HG02798 (cell line): ENCODE data around the gene ADAM19.

Experiments used
- ATAC-seq: cut with Tn5 transposase; IDR thresholded peaks from one replicate; pipeline ENCODE4 v1.9.1; 2021; ENCODE audit warnings: mild to moderate bottlenecking; ENCODE audit not compliant: unreplicated experiment, poor library complexity

The ADAM19 gene

DNA sequence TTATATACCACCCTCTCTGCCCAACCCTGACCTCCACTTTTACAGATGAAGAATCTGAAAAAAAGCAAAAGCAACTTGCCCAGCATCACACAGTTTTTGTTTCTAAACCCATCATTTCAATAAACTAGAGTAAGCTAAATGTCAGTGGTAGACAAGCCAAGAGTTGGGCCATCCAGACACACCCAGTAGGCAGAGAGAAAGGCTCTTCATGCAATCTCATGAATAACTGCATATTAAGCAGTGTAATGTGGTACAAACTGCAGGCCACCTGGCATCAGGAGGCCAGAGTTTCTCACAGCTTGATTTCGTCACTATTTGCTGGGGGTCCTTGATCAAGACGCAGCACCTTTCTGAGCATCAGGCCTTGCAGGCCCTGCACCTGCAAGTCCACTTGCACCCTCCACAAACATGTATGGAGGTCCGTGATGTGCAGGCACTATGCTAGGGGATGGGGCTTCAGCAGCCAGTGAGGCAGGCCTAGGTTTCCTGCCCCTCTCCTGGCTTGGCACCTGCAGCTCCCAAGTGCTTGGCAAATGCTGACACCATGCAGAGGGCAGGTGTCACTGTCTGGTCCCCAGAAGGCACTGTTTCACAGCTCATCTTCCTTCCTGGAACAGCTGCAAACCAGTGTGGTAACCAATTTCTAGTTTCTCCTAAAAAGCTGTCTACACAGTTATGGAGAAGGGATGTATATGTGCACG lies 29.8 kb downstream of the ADAM19 start:
- no peak for ATAC-seq

- ATAC-seq = no peak
Measured at GRCh38 chr5:157544623-157544989, 31.0 kb downstream of the ADAM19 start.

DNA sequence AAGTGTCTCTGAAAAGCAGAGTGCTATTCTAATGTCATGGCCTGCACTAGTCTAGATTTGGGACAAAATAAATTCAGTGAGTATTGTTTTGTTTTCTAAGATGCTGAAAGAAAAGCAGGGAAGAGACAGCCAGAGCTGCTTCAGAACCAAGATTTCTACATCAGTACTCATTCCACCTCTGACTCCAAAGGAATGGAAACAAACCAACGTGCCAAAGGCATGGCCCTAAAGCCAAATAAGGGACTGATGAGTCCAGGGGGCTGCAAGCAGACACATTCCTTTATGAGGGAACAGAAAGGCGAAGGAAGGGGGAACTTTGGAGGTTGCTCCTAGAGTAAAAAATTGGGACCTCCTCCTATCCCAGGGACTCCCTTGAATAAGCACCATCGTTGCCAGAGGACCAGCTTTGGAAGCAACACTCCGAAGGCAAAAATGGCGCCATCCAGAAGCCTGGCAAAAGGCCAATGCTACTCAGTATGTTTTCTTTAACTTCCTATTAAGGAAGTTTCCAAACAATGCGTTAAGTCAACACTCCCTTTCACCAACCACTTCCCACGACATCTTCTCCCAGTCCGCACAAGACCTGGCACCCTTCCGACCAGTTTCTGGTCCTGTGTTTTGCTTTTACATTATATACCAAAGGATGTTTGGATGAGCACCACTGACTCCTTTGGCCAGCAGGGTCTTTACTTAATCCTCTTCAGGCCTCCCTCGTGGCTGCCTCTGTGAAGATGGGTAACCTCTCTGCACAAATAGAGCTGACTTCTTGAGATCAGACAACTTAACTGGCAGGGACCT lies 31.6 kb downstream of the ADAM19 start:
- ATAC-seq = no peak

DNA sequence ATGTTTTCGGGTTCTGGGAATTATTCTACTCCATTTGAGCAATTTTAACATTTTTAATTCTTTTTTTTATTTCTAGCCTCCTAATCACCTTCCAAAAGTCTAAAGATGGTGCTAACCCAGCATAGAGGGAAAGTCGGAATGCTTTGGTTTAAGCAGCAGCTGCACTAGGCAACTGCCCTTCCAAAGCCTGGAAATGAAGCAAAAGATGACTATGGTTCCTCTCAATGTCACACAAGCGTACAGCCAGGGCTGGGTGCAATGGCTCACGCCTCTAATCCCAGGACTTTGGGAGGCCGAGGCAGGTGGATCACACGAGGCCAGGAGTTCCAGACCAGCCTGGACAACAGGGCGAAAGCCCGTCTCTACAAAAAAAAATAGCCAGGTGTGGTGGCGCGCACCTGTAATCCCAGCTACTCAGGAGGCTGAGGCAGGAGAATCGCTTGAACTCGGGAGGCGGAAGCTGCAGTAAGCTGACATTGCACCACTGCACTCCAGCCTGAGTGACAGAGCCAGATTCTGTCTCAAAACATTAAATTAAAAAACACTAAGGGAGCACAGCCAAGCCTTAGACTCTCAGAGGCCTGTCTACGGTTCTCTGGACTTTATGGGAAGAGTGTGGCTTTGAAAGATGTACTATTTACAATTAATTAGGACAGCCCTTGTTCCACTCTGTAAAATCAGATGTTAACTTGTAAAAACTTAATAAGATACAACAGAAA lies 33.1 kb downstream of the ADAM19 start:
- no peak for ATAC-seq

DNA sequence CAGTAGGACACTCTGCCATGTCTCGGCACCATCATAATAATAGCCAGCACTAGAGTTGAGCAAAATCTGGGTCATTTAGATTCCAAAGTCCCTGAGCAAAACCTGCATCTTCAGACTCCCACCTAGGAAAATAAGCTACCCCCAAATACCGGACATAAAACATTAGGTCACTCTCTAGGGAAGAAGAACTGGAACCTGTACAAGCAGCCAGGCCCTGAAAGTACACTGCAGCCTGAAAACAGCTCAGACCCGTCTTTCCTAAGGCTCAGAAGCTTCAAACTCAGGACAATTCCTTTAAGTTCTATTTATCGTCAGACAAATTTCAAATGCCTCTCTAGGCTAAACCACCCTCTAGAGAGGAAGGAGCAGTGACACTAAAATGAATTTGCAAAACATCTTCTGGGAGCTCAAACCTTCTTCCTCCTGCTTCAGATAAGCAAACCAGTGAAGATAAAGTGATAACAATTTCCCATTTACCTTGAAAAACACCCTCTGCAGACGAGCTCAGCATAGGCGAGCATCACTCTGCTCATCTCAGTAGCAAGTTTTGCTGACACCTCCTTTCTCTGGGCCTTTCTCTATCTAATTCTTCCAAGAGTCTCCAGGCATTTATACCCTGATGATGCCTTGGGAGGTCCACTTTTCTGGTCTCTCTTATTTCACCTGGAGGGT lies 34.0 kb downstream of the ADAM19 start:
- no peak for ATAC-seq

- ATAC-seq = peak; percentile 96
Measured at GRCh38 chr5:157540707-157541446, 34.7 kb downstream of the ADAM19 start.

DNA sequence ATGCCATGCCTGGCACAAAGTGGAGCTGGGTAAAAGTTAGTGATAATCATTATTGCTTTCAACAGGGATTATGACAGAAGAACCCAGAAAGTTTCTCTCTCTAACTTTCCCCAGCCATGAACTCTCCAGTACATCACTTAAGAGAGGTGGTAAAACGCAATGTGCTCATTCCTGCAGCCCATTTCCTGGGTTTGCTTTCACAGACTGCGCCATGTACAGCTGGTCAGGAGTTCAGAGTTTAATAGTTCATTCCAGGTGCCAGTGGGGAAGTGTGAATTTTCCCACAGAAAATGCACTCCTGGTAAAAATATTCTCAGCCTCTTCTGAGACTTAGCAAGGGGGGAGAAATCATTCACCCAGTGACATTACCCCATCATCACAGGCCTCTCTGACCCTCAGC lies 35.5 kb downstream of the ADAM19 start:
- no peak for ATAC-seq

DNA sequence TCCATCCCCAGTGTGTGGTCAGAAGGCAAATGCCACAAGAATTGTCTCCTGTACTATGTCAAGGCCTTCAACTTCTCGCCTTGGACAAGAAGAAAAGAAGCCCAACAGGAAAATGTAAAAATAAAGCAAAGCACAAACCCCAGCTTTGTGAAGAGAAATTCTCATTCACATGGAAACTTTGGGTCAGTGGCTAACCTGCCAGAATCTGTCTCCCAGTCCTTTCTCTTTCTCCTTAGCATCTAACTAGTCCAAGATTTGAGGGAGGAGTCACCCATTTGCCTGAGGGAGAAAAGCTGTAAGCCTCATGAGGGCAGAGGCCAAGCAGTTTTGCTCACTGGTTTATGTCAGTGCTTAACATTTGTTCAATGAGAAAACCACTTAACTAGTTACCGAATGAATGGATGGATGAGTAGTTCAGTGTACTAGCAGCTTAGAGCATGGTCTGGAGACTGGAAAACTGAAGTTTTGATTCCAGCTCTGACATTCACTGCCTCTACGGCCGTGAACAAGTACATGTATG lies 36.0 kb downstream of the ADAM19 start:
- no peak for ATAC-seq

GRCh38 chr5:157538311-157538710 lies 37.3 kb downstream of the ADAM19 start:
- ATAC-seq = no peak

DNA sequence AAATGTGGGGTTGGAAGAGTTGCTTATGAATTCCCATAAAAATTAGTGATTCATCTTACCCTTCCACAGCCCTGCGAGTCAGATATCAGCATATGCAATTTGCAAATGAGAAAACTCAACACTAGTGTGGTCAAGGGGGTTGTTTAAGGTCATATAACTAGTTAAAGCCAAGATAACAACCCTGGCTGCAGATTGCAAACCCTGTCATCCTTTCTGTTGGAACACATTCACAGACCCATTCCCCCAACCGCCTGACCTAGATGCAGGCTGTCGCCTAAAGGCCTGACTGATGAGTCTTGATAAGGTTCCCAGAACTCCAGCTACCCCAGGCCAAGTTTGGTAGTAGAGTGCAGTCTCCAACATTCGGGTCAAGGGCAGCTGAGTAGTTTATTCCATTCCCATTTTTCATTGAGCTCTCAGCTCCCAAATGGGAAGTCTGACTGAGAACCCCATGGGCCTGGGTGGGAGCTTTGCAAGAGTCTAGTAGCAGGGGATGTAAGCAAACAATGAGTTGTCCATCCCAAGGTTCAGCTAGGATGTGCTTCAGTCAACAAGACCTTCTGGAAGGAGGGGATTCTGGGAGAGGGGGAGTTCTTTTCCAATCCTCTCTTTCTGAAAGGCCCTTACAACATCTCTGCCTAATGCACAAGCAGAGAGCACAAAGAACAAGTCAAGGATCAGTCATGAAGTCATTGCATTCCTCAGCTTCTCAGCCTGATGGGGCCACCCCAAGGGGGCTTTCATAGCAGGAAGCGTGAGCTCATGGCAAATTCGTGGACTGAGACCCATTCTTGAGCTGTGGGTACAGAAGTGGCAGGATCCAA lies 40.3 kb downstream of the ADAM19 start:
- ATAC-seq = no peak

- ATAC-seq = no peak
Measured at GRCh38 chr5:157533011-157533481, 42.5 kb downstream of the ADAM19 start.

- no peak for ATAC-seq
Measured at GRCh38 chr5:157532022-157532421, 43.6 kb downstream of the ADAM19 start.

DNA sequence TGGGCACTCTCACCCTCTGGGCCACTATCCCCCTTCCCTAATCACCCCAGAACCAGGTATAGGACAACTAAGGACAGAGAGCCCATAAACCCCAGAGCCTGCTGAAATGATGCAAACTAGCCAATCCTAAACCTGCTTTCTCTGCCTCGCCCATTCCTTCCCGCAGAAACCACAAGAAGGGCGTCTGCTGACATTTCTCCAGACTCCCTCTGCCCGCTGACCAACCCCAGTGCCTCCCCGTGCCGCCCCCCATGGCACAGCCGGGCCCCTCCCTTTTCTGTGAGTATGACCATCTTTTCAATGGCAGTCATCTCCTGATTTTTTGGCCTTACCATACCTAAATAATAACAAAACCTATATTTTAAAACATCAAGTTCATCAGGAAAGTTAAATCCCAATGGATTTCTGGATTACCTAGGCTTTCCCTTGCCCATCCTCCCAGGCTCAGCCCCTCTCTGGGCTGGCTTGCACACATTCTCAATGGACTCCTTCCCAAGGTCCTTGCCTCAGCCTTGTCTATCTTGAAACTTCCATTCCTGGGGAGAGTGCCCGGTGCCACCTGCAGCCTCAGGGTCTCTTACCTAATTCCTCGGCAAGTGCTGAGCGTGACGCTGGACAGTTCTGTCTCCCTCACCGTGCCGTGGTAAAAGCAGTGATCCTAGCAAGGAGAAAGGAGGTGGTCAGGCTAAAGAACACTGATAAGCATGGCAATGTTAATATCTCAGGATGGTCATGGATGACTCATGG lies 45.2 kb downstream of the ADAM19 start:
- no peak for ATAC-seq

GRCh38 chr5:157529002-157529401 lies 46.6 kb downstream of the ADAM19 start:
- no peak for ATAC-seq

DNA sequence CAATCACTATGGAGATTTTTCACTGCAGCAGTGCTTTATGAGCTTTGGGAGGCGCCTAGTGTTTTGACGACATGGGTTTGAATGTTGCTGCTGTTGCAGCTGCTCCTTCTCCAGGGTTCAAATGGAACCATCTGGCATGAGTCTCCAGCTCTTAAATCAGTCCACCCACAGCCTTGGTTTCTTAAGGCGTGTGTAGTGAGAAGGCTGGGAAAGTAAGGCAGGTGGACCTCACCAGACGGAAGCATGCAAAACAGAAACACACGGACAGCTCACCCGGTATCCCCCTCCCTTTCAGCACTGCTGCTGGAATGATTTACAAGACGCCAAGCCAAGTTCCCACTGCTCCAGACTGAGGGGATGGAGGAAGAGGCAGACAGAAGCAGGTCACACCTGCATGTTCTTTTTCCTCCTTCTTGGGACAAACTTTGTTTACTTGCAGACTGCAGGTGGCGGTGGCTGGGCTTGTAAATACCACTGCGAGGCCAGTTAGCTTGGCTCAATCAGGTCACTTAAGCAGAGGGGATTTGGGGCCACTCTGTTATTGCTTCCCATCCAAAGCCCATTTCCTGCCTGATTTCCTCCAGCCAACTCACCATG lies 47.4 kb downstream of the ADAM19 start:
- no peak for ATAC-seq

GRCh38 chr5:157524887-157525286 lies 50.7 kb downstream of the ADAM19 start:
- no peak for ATAC-seq

- ATAC-seq = no peak
Measured at GRCh38 chr5:157523976-157524375, 51.6 kb downstream of the ADAM19 start.

DNA sequence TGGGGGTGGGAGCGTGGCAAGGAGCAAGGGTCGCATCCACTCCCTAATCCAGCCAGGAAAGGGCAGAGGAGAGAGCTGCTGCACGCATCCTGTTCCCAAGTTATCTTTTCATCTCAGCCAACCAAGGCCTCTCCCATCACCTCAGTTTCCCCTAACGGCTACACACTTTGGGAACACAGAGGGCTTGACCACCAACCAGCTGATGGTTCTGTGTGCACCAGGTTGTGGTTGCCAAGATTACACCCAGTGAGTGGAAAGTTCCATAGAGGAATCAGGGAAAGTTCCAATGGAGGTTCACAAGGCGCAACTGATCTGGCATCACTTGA lies 53.9 kb downstream of the ADAM19 start:
- no peak for ATAC-seq
